ENCODE results near the gene MCC.

The MCC gene

DNA sequence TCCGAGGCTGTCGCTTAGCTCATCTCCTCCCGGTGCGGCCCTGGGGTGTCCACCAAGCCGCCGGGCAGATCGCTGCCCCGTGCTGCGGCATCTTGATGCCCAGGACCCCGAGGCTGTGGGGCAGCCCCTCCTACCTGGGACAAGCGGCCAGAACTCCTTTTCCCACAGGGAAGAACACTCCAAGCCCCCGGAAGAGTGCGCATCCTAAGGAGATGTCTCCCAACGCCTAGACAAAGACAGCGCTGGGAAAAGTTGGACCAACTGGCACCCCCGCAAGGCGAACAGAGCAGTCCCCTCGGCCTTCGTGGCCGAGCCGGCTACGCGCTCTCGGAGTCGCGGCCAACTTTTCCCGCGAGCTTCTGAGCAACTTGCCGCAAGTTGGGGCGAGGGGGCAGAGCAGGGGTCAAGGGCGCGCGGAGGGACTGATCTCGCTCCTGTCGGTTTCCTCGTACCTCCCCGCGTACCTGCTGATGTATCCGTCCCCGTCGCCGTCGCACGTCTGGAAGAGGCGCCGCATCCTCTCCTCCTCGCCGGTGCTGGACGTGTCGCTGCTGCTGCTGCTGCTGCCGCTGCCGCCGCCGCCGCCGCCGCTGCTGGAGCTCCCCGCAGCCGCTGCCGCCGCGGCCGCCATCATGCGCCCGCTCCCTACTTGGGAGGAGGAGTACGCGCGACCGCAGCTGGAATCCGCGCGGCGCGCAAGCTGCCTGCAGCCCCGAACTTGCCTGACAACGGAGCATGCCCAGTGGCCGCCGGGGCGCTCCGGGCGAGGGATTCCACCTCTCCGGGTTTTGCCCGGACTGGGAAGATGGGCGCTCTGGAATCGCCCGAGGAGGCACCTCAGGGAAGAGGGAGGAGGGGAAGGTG, at the start of gene MCC:
TSS of gene MCC (minus strand) at position 673 of the 864 bp plus-strand sequence.
- DNase-seq (ENCODE audit: low read depth, low spot score) = peak; percentile 77

DNA sequence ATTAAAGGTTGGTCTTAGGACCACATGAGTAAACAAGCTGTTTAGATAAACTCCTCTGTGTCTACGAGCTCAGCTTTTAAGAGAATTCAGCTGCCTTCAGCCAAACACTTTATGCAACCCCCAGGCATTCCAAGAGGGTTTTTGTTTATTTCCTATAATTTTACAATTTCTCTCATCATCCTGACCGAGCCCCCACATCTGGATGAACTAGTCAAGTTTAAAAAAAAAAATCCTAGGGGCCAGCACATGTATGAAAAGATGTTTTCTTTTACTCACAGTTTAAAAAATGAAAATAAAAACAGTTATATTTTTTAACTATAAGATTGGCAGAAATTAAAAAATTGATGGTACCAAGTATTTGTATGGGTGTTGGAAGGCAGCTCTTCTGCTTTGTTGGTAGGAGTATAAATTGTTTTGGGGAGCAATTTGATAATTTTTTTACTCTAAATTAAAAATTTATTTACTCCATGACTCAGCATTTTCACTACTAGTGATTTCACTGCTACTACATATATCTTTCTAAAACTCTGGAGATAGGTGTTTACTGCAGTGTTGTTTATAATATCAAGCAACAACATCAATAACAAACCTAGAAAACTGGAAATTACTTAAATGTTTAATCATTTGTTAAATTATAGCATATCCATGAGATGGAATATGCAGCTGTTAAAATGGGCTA, 43.4 kb upstream of the MCC start:
- no peak for DNase-seq (ENCODE audit: low read depth, low spot score)

DNA sequence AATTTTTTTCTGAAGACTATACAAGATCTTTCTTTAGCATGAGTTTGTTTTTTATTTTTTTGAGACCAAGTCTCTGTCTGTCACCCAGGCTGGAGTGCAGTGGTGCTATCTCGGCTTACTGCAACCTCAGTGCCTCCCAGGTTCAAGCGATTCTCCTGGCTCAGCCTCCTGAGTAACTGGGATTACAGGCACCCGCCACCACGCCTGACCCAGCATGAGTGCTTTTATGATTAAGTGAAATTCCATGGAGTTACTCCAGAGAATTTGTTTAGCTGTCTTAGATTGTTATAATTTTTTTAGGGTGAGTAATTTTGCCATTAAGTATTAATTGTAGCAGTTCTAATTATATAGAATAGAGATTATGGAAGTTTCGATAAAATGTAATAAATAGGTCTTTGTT, 39.5 kb upstream of the MCC start:
- DNase-seq (ENCODE audit: low read depth, low spot score) = no peak

DNA sequence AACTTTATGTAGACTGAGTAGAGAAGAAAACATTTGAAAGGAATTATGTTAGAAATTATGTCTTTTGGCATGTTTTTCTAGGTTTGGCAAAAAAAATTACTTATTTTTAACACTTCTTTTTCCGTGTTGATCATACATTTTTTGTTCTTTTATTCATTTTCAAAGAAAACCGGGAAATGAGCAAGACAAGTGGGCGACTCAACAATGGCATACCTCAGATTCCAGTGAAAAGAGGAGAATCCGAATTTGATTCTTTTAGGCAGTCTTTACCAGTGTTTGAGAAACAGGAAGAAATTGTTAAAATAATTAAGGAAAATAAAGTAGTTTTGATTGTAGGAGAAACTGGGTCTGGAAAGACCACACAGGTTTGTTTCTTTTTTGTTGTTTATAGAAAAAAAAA, 38.2 kb upstream of the MCC start:
- DNase-seq (ENCODE audit: low read depth, low spot score) = no peak

DNA sequence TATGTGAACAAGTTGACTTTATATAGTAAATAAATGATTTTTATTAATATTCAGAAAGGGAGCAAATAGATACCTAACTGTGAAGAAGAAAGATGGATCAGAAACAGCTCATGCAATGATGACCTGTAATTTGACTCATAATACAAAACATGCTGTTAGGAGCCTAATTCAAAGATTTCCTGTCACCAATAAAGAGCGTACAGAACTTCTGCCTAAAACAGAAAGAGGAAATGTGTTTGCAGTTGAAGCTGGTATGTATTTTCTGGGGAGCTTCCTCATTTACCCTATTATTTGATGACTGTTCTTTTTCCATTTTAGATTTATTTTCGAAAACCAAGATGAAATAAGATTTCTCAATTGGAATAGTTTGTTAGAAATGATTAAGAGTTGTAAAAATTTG, 36.7 kb upstream of the MCC start:
- DNase-seq (ENCODE audit: low read depth, low spot score) = no peak

DNA sequence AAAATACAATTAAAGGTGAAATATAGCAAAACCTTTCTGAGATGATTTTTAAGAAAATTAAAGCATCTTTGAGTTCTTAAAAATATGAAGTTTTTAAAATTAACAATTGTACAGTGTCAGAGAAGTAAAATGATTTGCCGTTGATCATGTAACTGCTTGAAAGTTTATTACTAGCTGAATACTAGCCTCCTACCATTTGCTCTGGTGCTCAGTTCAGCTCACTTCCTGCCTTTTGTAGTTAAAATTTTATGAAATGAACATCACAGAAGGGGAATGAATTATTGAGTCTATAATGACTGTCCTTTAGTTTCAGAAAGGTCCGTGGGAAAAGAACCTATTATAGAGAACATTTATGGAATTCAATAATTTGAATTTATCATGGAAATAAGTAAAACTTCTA, 34.9 kb upstream of the MCC start:
- no peak for DNase-seq (ENCODE audit: low read depth, low spot score)

DNA sequence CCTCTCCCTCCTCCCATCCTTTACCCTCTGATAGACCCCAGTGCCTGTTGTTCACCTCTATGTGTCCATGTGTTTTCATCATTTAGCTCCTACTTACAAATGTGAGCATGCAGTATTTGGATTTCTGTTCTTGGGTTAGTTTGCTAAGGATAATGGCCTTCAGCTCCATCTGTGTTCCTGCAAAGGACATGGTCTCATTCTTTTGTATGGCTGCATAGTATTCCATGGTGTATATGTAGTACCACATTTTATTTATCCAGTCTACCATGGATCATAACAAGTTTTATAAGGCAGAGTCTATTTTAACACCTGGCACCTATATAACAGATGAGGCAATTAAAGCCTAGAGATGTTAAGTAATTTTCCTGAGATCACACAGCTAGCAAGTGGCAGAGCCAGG, 32.6 kb upstream of the MCC start:
- DNase-seq (ENCODE audit: low read depth, low spot score) = no peak

DNA sequence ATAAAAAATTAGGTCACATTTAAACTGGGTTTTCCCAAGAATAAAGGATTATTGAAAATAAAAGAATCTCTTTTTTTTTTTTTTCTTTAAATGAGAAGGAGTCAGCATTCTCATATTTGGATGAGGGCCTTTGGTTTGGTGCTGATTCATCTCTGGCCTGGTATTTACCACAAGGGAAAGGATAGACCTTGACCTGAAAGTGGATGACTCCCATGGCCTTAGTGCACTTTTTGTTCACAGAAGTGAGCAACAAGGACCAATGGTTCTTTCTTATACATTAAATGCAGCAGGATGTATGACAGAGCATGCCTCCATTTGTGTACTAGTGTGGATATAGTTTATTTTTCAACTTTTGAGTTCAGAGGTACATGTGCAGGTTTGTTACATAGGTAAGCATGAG, 32.2 kb upstream of the MCC start:
- DNase-seq (ENCODE audit: low read depth, low spot score) = no peak

DNA sequence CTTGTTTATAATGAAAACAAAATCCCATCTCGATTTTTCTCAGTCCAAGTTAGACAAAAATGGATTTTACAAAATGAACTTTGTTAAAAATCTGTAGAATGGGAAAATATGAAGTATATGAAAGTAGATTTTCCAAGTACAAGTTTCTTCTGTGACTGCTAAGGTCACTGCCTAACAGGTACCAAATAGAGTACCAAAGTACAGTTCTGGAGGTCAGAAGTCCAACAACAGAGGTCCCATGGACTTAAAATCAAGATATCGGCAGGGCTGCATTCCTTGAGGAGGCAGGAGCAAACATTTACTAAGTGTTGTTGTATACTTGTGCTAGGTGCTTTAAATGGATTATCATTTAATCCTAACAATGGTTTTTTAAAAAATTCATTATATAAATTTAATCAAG, 31.2 kb upstream of the MCC start:
- no peak for DNase-seq (ENCODE audit: low read depth, low spot score)

DNA sequence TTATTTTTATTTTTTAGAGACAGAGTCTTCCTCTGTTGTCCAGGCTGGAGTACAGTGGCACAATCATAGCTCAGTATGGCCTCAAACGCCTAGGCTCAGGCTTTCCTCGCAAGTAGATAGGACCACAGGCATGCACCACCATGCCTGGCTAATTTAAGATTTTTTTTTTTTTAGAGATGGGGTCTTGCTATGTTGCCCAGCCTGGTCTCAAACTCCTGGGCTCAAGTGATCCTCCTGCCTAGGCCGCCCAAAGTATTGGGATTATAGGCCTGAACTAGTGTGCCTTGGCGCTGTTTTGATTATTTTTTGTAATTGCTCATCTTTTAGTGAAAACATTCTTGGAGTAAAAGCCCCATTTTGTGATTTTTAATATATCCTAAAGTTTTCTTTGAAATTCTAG, 30.6 kb upstream of the MCC start:
- DNase-seq (ENCODE audit: low read depth, low spot score) = no peak

DNA sequence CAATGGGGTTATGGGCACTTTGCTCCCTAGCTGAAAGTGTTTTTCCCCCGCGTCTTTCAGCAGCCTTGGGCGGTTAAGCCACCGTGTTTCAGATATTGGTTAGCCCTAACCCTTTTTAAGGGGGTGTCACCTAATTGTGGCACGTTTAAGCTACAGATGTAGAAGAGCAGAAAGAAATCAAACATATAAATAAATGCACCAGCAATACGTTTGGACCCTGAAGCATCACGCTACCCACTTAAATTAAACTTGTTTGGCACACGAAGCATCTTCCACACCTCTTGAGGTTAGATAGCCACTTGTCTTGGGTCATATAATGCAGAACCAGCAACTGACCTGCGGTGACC, 26.0 kb upstream of the MCC start:
- DNase-seq (ENCODE audit: low read depth, low spot score) = no peak

DNA sequence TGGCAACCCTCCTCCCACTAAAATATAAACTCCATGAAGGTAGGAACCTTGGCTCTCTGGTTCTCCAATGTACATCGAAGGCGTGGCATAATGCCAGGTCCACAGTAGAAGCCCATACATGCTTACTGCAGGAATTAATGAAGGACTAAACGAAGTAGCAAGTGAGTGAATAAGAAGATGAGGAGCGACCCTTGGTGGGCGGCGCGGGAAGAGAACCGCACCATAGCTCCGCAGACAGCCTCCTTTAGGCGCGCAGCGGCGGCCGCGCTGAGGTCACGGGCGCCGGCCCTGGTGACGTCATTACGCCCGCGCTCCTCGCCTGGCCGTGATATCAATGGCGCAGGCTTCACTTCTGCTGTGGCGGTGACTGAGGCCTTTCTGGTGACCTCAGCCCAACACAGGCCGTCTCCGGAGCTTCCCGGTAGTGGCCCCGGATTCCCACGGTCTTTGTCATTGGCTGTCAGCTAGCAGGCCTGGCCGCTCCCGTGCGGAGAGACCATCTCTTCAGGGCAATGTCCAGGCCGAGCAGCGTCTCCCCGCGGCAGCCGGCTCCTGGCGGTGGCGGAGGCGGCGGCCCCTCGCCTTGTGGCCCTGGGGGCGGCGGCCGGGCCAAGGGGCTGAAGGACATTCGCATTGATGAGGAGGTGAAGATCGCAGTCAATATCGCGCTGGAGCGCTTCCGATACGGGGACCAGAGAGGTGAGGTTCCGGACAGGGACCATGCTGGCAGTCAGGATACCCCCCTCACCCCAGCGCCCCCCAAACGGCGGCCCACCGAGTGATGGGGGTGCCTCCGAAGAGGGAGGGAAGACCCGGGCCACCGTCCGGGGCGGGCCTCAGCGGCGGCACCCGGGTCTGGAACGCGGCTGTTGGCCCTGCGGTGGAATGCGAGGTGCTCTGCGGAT, 25.4 kb upstream of the MCC start, which contains the start of gene YTHDC2:
TSS of gene YTHDC2 (plus strand) at position 311 of the 905 bp plus-strand sequence. CDS start at position 513, 202 bp downstream.
- peak; percentile 62 for DNase-seq (ENCODE audit: low read depth, low spot score)

DNA sequence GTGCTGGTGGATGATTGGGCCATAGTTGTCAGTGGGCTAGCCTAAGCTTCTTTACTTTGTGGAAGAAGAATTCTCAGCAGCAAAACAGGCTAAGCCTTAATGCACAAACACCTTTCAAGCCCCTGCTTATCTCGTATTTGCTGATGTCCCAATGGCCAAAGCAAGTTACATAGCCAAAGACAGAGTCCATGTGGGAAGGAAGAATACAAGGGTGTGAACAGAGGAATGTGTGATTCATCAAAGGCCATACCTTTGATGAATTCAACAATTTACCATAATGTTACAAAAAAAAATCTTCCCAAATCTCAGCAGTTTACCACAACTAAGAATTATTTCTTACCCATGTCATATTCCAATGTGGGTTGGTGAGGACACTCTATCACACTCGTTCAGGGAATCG, 24.1 kb upstream of the MCC start:
- no peak for DNase-seq (ENCODE audit: low read depth, low spot score)

DNA sequence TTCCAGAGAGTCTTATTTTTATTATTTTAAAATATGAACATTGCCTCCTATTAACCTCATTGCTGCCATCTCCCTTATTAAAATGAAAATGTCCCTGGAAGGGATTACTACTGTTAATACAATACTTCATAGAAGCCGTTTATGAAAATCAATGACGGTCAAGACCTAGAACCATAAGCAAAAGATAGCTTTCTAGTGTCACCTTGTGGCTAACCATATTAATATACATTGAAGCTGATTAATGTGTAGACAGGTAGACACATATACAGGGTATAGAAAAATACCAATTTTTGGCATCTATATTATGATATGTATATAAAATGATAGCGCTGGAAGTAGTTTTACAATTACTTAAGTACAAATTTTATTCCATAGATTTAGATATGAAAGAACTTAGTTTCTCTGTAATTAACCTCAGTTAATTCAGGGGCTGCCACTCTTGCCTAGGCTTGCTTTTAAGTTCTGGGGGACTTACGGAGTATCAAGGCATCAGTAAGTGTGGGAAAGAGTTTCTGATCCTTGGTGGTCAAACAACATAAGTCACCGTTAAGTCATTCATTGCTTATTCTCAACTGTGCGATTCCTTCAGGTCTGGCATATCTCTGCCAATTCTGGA, 22.7 kb upstream of the MCC start:
- DNase-seq (ENCODE audit: low read depth, low spot score) = no peak

DNA sequence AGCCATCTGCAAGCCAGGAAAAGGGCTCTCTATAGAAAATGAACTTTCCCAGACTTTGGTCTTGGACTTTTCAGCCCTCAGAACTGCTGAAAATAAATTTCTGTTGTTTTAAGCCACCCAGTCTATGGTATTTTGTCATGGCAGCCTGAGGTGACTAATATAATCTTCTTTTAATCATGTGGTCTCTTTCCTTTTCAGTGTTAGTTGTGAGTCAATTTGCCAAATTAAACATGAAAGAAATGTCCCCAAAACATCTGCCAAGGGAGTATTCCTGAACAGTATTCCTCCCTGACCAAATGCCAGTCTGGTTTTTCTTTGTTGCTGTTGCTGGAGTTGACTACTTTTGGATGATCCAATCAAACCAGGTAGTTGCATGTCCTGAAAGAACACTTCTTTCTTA, 20.5 kb upstream of the MCC start:
- DNase-seq (ENCODE audit: low read depth, low spot score) = no peak

DNA sequence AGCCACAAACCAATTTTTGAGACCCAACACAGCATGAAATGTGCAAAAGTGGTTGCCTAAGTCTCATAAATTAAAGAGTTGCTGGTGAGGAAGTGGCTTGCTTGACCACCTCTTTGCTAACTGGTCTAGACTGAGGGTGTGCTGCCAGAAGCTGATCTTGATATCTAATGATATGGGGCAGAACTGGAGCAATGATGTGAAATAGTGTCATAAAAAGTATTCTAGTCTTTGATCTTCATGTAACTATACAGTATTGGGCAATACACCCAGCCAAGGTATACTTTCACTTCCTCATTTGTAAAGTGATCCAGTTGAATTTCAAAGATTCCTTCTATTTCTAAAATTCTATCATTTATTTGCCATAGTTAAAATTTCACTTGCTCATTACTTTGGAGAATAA, 19.3 kb upstream of the MCC start:
- no peak for DNase-seq (ENCODE audit: low read depth, low spot score)

DNA sequence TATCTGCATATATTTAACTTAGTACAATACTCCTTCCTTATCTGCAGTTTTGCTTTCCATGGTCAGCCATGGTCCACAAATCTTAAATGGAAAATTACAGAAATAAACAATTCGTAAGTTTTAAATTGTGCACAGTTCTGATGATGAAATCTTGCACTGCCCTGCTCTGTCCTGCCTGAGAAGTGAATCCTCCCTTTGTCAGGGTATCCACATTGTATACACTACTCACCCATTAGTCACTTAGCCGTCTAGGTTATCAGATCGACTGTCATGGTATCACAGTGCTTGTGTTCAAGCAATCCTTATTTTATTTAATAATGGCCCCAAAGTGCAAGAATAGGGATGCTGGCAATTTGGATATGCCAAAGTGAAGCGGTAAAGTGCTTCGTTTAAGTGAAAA, 16.9 kb upstream of the MCC start:
- no peak for DNase-seq (ENCODE audit: low read depth, low spot score)

DNA sequence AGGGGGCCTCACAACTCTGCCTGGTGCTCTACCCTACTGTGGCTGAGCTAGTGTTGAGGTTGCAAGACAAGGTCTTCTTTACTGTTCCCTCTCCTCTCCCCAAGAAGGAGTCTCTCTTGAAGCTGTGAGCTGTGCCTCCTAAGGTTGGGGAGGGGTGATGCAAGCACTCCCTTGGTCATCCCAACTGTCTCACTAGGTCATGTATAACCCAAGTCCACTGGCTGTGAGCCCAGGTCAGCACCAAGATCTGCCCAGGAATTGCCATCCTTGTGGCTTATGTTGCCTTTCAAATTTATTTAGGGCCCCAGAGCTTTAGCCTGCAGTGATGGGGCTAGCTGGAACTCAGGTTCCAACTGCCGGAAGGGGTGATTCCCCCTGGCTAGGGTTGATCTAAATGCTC, 14.9 kb upstream of the MCC start:
- DNase-seq (ENCODE audit: low read depth, low spot score) = no peak

DNA sequence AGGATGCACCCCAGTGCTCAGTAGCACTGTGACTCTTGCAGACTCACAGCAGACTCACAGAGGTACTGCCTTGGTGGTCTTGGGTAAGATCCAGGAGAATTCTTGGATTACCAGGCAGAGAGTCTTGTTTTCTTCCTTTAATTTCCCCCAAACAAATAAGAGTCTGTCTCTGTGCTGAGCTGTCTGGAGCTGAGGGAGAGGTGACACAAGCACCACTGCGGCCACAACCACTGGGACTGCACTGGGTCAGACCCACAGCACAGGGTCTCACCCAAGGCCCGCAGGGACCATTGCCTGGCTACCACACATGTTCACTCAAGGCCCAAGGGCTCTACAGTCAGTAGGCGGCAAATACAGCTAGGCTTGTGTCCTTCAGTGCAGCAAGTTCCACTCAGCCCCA, 13.8 kb upstream of the MCC start:
- no peak for DNase-seq (ENCODE audit: low read depth, low spot score)

DNA sequence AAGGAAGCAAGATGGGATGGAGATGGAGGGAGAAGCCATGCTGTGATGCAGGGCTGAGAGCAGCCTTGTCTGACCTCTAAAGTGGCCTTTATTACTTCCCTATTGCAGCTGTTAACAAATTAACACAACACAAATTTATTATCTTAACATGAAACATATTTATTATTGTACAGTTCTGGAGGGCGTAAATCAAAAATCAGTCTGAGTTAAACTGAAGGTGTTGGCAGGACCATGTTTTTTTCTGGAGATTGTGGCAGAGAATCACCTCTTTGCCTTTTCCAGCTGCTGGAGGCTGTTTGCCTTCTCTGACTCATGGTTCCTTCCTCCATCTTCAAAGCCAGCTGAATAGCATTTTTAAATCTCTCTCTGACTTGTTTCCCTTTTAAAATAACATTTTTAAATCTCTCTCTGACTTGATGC, 7.2 kb upstream of the MCC start:
- DNase-seq (ENCODE audit: low read depth, low spot score) = no peak

DNA sequence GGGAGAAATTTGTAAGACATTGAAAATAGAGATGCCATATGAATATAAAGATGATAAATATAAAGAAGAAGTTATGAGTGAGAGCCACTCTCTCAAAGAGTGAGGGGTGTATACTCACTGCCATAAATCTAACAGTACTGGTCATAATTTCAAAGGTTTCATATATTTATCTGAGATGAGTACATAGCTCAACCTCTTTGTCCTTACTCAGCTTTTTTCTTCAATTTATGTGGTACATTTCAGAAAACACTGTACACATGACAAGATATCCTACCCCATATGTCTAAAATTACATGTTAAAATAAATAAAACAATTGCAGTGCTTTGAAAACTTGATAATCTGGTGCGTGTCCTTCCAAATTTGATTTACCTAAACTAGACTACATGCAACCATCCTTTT, 5.2 kb upstream of the MCC start:
- DNase-seq (ENCODE audit: low read depth, low spot score) = no peak

DNA sequence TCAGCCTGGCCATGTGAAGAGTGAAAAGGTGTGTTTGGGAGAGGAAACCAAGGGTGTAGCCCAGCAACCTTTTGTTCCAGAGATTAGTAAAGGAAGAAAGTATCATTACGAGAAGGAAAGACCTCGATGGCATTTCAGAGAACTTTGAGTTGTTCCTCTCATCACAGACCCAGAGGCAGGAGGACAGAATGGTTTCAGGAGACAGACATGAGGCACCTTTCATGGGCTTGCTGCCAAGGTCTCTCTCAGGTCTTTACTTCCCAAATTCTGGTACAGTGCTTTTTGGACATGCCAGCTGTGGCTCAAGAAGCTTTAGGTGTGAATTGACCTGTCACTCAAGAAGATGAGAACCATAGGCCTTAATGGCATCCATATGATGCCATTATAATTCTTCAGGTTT, 2.8 kb upstream of the MCC start:
- DNase-seq (ENCODE audit: low read depth, low spot score) = no peak
